ENCODE measurements around the gene PEX16. TPM values are rescaled to one million over a fixed set of nuclear protein-coding genes. Genes with fewer than 3 reads are reported as not detected.

Gene PEX16
- total and polyA plus RNA-seq, 2 of the 13 experiments (the other 11 are each of a cell fraction or from before 2014, with no cell fraction given), result 12.5 to 21.8 TPM

DNA sequence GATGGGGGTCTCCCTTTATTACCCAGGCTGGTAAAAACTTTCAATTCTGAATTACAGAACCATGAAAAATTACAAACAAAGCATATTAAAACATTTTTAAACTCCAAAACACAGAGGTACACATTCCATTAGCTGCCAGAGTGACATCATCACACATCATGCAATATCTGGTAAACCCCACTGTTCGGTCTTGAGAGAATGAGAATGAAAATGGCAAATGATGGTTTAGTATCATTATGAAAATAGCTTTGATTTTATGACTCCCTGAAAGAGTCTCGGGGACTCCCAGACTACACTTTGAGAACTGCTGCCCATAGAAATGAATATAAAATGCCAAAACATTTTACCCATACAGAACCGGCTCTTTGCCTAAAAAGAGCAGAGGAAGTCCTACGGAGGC, 23.6 kb upstream of the PEX16 start:
- Histone ChIP-seq H3K36me3 (replicated peaks in 1 of 2; ENCODE audit: control insufficient read depth in 1 of 2, insufficient read depth in 2 of 2, low read length in 2 of 2) (peaks cover 9 to 18% of the 10 kb centered on the region in 2 experiments; a peak in 4 of 5 replicates), H3K79me2 (ENCODE audit: insufficient read depth, low read length) (no peaks in the 10 kb centered on the region), H3K4me2 (ENCODE audit: low read depth, low read length) (no peak overlapping the region), H3K9me3 (ENCODE audit: low read length) (no peaks in the 10 kb centered on the region), H3K9ac (ENCODE audit: insufficient read depth, low read depth, low read length) (no peak overlapping the region), H3K4me3 (replicated peaks in 1 of 3; ENCODE audit: insufficient read depth in 1 of 3, low read depth in 2 of 3, low read length in 3 of 3) (no peak overlapping the region), H3K27ac (ENCODE audit: extremely low read length, insufficient read depth, low read length) (no peak overlapping the region), H3K27me3 (ENCODE audit: control insufficient read depth in 1 of 2, insufficient read depth in 2 of 2, low read length in 2 of 2) (no peaks in the 10 kb centered on the region), H4K20me1 (ENCODE audit: insufficient read depth, low read length) (no peaks in the 10 kb centered on the region), H2AFZ (ENCODE audit: low read length) (no peak overlapping the region), H3K4me1 (ENCODE audit: insufficient read depth, low read length) (no peaks in the 10 kb centered on the region)
- in situ Hi-C loops (cut with HindIII; ENCODE audit: extremely low pct_ligation_motif_present, low pct_unique_long_range_greater_than_20kb), result no loop called here
- no peak for DNase-seq (ENCODE audit: low spot score)
- ChIA-PET POLR2A (no interaction called here), CTCF (ENCODE audit: low intra/inter-chr PET ratio, low total read pairs) (no interaction called here)
- no peak for ATAC-seq
- WGBS (ENCODE audit: low lambda C conversion rate), result 96% methylated on average over 4 of the region's 4 CpGs
- no peak for FAIRE-seq
- no TSS peak for BruUV-seq (replicated peaks)
- intact Hi-C loops (cut with micrococcal nuclease; ENCODE audit: unreplicated experiment), result no loop called here
- TF ChIP-seq ZHX1 (CRISPR knock-in tag; IDR thresholded peaks at IDR 0.05; ENCODE audit: low read depth) (no peak), RXRB (CRISPR knock-in tag; IDR thresholded peaks at IDR 0.05; ENCODE audit: borderline replicate concordance) (no peak), ISX (CRISPR knock-in tag; conservative IDR thresholded peaks at IDR 0.05) (no peak), E2F2 (CRISPR knock-in tag; IDR thresholded peaks at IDR 0.05; ENCODE audit: borderline replicate concordance) (no peak), MBNL3 (CRISPR knock-in tag; conservative IDR thresholded peaks at IDR 0.05) (no peak), NFATC3 (CRISPR knock-in tag; IDR thresholded peaks at IDR 0.05) (no peak), ZNF773 (CRISPR knock-in tag; IDR thresholded peaks at IDR 0.05; ENCODE audit: borderline replicate concordance) (no peak), IRX3 (CRISPR knock-in tag; IDR thresholded peaks at IDR 0.05; ENCODE audit: borderline replicate concordance, low read depth) (no peak), ZNF253 (CRISPR knock-in tag; IDR thresholded peaks at IDR 0.05; ENCODE audit: borderline replicate concordance) (no peak), THRA (CRISPR knock-in tag; IDR thresholded peaks at IDR 0.05; ENCODE audit: borderline replicate concordance) (no peak), THAP8 (CRISPR knock-in tag; IDR thresholded peaks at IDR 0.05; ENCODE audit: borderline replicate concordance) (no peak), NR2F1 (CRISPR knock-in tag; IDR thresholded peaks at IDR 0.05) (no peak)
- TF ChIP-seq, protein P1, sequence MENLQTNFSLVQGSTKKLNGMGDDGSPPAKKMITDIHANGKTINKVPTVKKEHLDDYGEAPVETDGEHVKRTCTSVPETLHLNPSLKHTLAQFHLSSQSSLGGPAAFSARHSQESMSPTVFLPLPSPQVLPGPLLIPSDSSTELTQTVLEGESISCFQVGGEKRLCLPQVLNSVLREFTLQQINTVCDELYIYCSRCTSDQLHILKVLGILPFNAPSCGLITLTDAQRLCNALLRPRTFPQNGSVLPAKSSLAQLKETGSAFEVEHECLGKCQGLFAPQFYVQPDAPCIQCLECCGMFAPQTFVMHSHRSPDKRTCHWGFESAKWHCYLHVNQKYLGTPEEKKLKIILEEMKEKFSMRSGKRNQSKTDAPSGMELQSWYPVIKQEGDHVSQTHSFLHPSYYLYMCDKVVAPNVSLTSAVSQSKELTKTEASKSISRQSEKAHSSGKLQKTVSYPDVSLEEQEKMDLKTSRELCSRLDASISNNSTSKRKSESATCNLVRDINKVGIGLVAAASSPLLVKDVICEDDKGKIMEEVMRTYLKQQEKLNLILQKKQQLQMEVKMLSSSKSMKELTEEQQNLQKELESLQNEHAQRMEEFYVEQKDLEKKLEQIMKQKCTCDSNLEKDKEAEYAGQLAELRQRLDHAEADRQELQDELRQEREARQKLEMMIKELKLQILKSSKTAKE (CRISPR knock-in tag; IDR thresholded peaks at IDR 0.05; ENCODE audit: borderline replicate concordance), result no peak
